GM21447 (cell line): Measurements from ENCODE around the gene SLC38A2.
"Not testable (repeated sequence)": the region's sequence is repeated elsewhere in the genome, so short reads cannot be mapped to it uniquely, and the experiment has no call there.

ENCODE experiments used
- ATAC-seq: cut with Tn5 transposase; IDR thresholded peaks from one replicate; pipeline ENCODE4 v1.9.1; 2021; ENCODE audit not compliant: unreplicated experiment

SLC38A2 gene

GRCh38 chr12:46332260-46332659 is 40.3 kb downstream of the SLC38A2 start:
- no peak for ATAC-seq

GRCh38 chr12:46325075-46325474 is 47.5 kb downstream of the SLC38A2 start:
- not testable (repeated sequence) for ATAC-seq

GRCh38 chr12:46320731-46321130 is 51.8 kb downstream of the SLC38A2 start:
- no peak for ATAC-seq

GRCh38 chr12:46318037-46318436 is 54.5 kb downstream of the SLC38A2 start:
- ATAC-seq = no peak
